GM18861 (cell line): ENCODE measurements around the gene ESR1.
"Not testable (repeated sequence)": the region's sequence is repeated elsewhere in the genome, so short reads cannot be mapped to it uniquely, and the experiment has no call there.

Experiments used
- ATAC-seq: cut with Tn5 transposase; IDR thresholded peaks from one replicate; pipeline ENCODE4 v1.9.1; 2021; ENCODE audit not compliant: unreplicated experiment

Gene ESR1

GRCh38 chr6:151964412-151964811, 156.9 kb downstream of the ESR1 start:
- not testable (repeated sequence) for ATAC-seq

GRCh38 chr6:151974061-151974617, 166.7 kb downstream of the ESR1 start:
- no peak for ATAC-seq

GRCh38 chr6:151975795-151976194, 168.3 kb downstream of the ESR1 start:
- ATAC-seq: no peak

- ATAC-seq: not testable (repeated sequence)
These were observed 180.7 kb downstream of the ESR1 start for GRCh38 chr6:151988199-151988598.

- ATAC-seq: no peak
These were observed 184.6 kb downstream of the ESR1 start for GRCh38 chr6:151992091-151992490.

GRCh38 chr6:151993364-151993763, 185.9 kb downstream of the ESR1 start:
- no peak for ATAC-seq

- no peak for ATAC-seq
These were observed 191.3 kb downstream of the ESR1 start for GRCh38 chr6:151998784-151999183.

GRCh38 chr6:151999194-151999593, 191.7 kb downstream of the ESR1 start:
- ATAC-seq: no peak

GRCh38 chr6:152001408-152001807, 193.9 kb downstream of the ESR1 start:
- ATAC-seq: no peak

GRCh38 chr6:152002306-152002705, 194.8 kb downstream of the ESR1 start:
- ATAC-seq: no peak

GRCh38 chr6:152004036-152004566, 196.6 kb downstream of the ESR1 start:
- no peak for ATAC-seq

GRCh38 chr6:152004896-152005295, 197.4 kb downstream of the ESR1 start:
- ATAC-seq: no peak

GRCh38 chr6:152008779-152009178, 201.3 kb downstream of the ESR1 start:
- no peak for ATAC-seq

GRCh38 chr6:152012227-152012626, 204.7 kb downstream of the ESR1 start:
- no peak for ATAC-seq

- no peak for ATAC-seq
These were observed 211.4 kb downstream of the ESR1 start for GRCh38 chr6:152018876-152019275.

GRCh38 chr6:152022303-152022702, 214.8 kb downstream of the ESR1 start:
- no peak for ATAC-seq

- ATAC-seq: no peak
These were observed 216.1 kb downstream of the ESR1 start for GRCh38 chr6:152023613-152024012.

GRCh38 chr6:152026291-152026690, 218.8 kb downstream of the ESR1 start:
- no peak for ATAC-seq

- not testable (repeated sequence) for ATAC-seq
These were observed 219.3 kb downstream of the ESR1 start for GRCh38 chr6:152026744-152027143.

GRCh38 chr6:152033765-152034164, 226.3 kb downstream of the ESR1 start:
- ATAC-seq: not testable (repeated sequence)

GRCh38 chr6:152034631-152035030, 227.1 kb downstream of the ESR1 start:
- ATAC-seq: no peak

GRCh38 chr6:152046118-152046517, 238.6 kb downstream of the ESR1 start:
- ATAC-seq: no peak

GRCh38 chr6:152048921-152049320, 241.4 kb downstream of the ESR1 start:
- ATAC-seq: no peak
